Upper lobe of left lung (tissue), 6 donors: Measurements from ENCODE around the gene BPTF. TPM values are rescaled to one million over a fixed set of nuclear protein-coding genes. Genes with fewer than 3 reads are reported as not detected.

ENCODE experiments used
- ATAC-seq, 2 donors: fragments of 200-7000 bp; cut with Tn5 transposase; one replicate each; pipeline ENCODE4 v1.9.1; 2022; ENCODE audit warnings: mild to moderate bottlenecking in 2 of 2, moderate library complexity in 2 of 2; ENCODE audit not compliant: low FRiP score in 2 of 2
- DNase-seq, 2 donors: peaks; one replicate each; pipeline ENCODE4 v3.0.0-alpha.2; 2019 to 2020
- H3K27ac ChIP-seq, 4 donors: fragments of 200-600 bp; sonication (generic); one replicate each; pipeline ENCODE4 v1.5.1; 2016 to 2019
- H3K27me3 ChIP-seq, 4 donors: fragments of 200-600 bp; sonication (generic); one replicate each; pipeline ENCODE4 v1.5.1; 2017 to 2019
- H3K36me3 ChIP-seq, 4 donors: fragments of 200-600 bp; sonication (generic); one replicate each; pipeline ENCODE4 v1.5.1; 2016 to 2019
- H3K4me1 ChIP-seq, 4 donors: fragments of 200-600 bp; sonication (generic); one replicate each; pipeline ENCODE4 v1.5.1; 2018 to 2019
- H3K4me3 ChIP-seq, 4 donors: fragments of 200-600 bp; sonication (generic); one replicate each; pipeline ENCODE4 v1.5.1; 2017 to 2019; ENCODE audit warnings: mild to moderate bottlenecking in 2 of 4, moderate library complexity in 1 of 4
- H3K9me3 ChIP-seq, 4 donors: fragments of 200-600 bp; sonication (generic); one replicate each; pipeline ENCODE4 v1.5.1; 2018 to 2019
- CTCF ChIP-seq, 6 experiments: fragments of 450-650 bp in 4 of 6; fragments of 200-600 bp in 2 of 6; sonication (generic) in 2 of 6; IDR thresholded peaks; one replicate each; pipeline ENCODE4 v1.5.1; 2016 to 2019; ENCODE audit warnings: antibody characterized with exemption in 6 of 6
- EP300 ChIP-seq, 4 donors: sonication (generic); formaldehyde crosslinking; IDR thresholded peaks; one replicate each; pipeline ENCODE4 v1.5.1; 2017; ENCODE audit warnings: antibody characterized with exemption in 4 of 4, control low read depth in 2 of 4
- POLR2A ChIP-seq, 4 donors: fragments of 450-650 bp; IDR thresholded peaks; one replicate each; pipeline ENCODE4 v1.5.1; 2016 to 2017; ENCODE audit warnings: antibody characterized with exemption in 4 of 4, mild to moderate bottlenecking in 2 of 4
- POLR2AphosphoS5 ChIP-seq, 2 donors: sonication (generic); formaldehyde crosslinking; IDR thresholded peaks; one replicate each; pipeline ENCODE4 v1.5.1; 2017; ENCODE audit warnings: antibody characterized with exemption in 2 of 2
- WGBS, 2 donors: methylation state at CpG; one replicate each; pipeline ENCODE4 v1.1.5; 2017 to 2018; 5-methylcytosine and 5-hydroxymethylcytosine counted together
- total RNA-seq, 6 donors: library from RNA; depleted of rRNA in 4 of 6; stranded (reverse); fragments of >200 nt in 4 of 6; gene quantifications; one replicate each; pipeline versions ENCODE4 v1.1.0 to v1.2.1, GENCODE V29; 2016 to 2021
- donor health status: DM: no; HTN: no; CAD: no; lungs with moderate emphysema.
- donor health status: DM: no; HTN: yes; CAD: no; lungs with severe emphysema.

BPTF gene
- total RNA-seq, 6 donors from 2014 or later: 67.3 to 163 (median 79.7) TPM

- H3K27me3 ChIP-seq: no peaks in the 10 kb centered on the region
- ATAC-seq (no peak), DNase-seq (no peak)
- no peak overlapping the region for H3K4me3 ChIP-seq
- WGBS, 2 donors: 84 to 88% methylated on average over 2 of the region's 2 CpGs
- no peaks in the 10 kb centered on the region for H3K9me3 ChIP-seq
- H3K27ac ChIP-seq: no peak overlapping the region
- TF ChIP-seq EP300 (IDR thresholded peaks at IDR 0.05) (no peak), POLR2AphosphoS5 (IDR thresholded peaks at IDR 0.05) (no peak), CTCF (IDR thresholded peaks at IDR 0.05) (no peak), POLR2A (IDR thresholded peaks at IDR 0.05) (no peak)
- H3K4me1 ChIP-seq: peaks cover 15 to 22% (median 15%) of the 10 kb centered on the region in 4 donors
- no peaks in the 10 kb centered on the region for H3K36me3 ChIP-seq
These were observed 173.2 kb downstream of the BPTF start for GRCh38 chr17:67998466-67998865.

GRCh38 chr17:67999291-67999911 lies 174.1 kb downstream of the BPTF start:
- 100% methylated on average over 3 of the region's 3 CpGs for WGBS, 2 donors
- no peaks in the 10 kb centered on the region for H3K9me3 ChIP-seq
- H3K4me1 ChIP-seq: peaks cover 11 to 22% (median 13%) of the 10 kb centered on the region in 4 donors
- no peaks in the 10 kb centered on the region for H3K27me3 ChIP-seq
- ATAC-seq: no peak
- TF ChIP-seq POLR2AphosphoS5 (IDR thresholded peaks at IDR 0.05) (no peak), CTCF (IDR thresholded peaks at IDR 0.05) (no peak), EP300 (IDR thresholded peaks at IDR 0.05) (no peak), POLR2A (IDR thresholded peaks at IDR 0.05) (no peak)
- no peak for DNase-seq
- no peaks in the 10 kb centered on the region for H3K36me3 ChIP-seq
- H3K4me3 ChIP-seq: no peak overlapping the region
- H3K27ac ChIP-seq: no peak overlapping the region

GRCh38 chr17:68004201-68004600 lies 178.9 kb downstream of the BPTF start:
- DNase-seq (no peak), ATAC-seq (no peak)
- H3K4me3 ChIP-seq: no peak overlapping the region
- H3K4me1 ChIP-seq: no peaks in the 10 kb centered on the region
- H3K9me3 ChIP-seq: no peaks in the 10 kb centered on the region
- no peaks in the 10 kb centered on the region for H3K36me3 ChIP-seq
- WGBS, 2 donors: 90 to 96% methylated on average over 3 of the region's 3 CpGs
- no peak for TF ChIP-seq POLR2A (IDR thresholded peaks at IDR 0.05)
- no peak for TF ChIP-seq CTCF (IDR thresholded peaks at IDR 0.05)
- TF ChIP-seq POLR2AphosphoS5 (IDR thresholded peaks at IDR 0.05): no peak
- no peak for TF ChIP-seq EP300 (IDR thresholded peaks at IDR 0.05)
- no peaks in the 10 kb centered on the region for H3K27me3 ChIP-seq
- H3K27ac ChIP-seq: no peak overlapping the region

- H3K4me3 ChIP-seq: no peak overlapping the region
- WGBS, 2 donors: 63% methylated on average over 6 of the region's 6 CpGs
- ATAC-seq (peak in 1 of 2 donors; percentile 90), DNase-seq (no peak)
- no peaks in the 10 kb centered on the region for H3K27me3 ChIP-seq
- no peaks in the 10 kb centered on the region for H3K9me3 ChIP-seq
- H3K36me3 ChIP-seq: no peaks in the 10 kb centered on the region
- TF ChIP-seq POLR2A (IDR thresholded peaks at IDR 0.05) (no peak), POLR2AphosphoS5 (IDR thresholded peaks at IDR 0.05) (no peak), EP300 (IDR thresholded peaks at IDR 0.05) (no peak), CTCF (IDR thresholded peaks at IDR 0.05) (no peak)
- H3K27ac ChIP-seq: no peak overlapping the region
- peaks cover 0 to 4% (median 0%) of the 10 kb centered on the region in 4 donors for H3K4me1 ChIP-seq
These were observed 181.5 kb downstream of the BPTF start for GRCh38 chr17:68006797-68007196.

GRCh38 chr17:68011199-68011665 lies 185.9 kb downstream of the BPTF start:
- ATAC-seq: peak; percentile 84 to 91

More at GRCh38 chr17:68011199-68011665, 185.9 kb downstream of the BPTF start:
- Histone ChIP-seq H3K27me3 (no peaks in the 10 kb centered on the region), H3K4me1 (peaks cover 0 to 4% (median 0%) of the 10 kb centered on the region in 4 donors), H3K9me3 (no peaks in the 10 kb centered on the region), H3K4me3 (peak overlapping the region in 1 of 4 donors; percentile 16), H3K36me3 (no peaks in the 10 kb centered on the region), H3K27ac (no peak overlapping the region)
- WGBS, 2 donors: 42 to 49% methylated on average over 16 to 20 of the region's 20 CpGs
- peak in 1 of 2 donors; percentile 76 for DNase-seq
- TF ChIP-seq POLR2A (IDR thresholded peaks at IDR 0.05) (no peak), CTCF (IDR thresholded peaks at IDR 0.05) (peak; percentile 58 to 79 (median 70))
